NCI-H2029 treated with DMSO at 0.1 percent for 48 hours (cell line): ENCODE results near the gene ATXN1.

ENCODE experiments used
- DNase-seq: peaks from one replicate; lab custom pipeline; 2025; lab: John Stamatoyannopoulos, UW

The ATXN1 gene

DNA sequence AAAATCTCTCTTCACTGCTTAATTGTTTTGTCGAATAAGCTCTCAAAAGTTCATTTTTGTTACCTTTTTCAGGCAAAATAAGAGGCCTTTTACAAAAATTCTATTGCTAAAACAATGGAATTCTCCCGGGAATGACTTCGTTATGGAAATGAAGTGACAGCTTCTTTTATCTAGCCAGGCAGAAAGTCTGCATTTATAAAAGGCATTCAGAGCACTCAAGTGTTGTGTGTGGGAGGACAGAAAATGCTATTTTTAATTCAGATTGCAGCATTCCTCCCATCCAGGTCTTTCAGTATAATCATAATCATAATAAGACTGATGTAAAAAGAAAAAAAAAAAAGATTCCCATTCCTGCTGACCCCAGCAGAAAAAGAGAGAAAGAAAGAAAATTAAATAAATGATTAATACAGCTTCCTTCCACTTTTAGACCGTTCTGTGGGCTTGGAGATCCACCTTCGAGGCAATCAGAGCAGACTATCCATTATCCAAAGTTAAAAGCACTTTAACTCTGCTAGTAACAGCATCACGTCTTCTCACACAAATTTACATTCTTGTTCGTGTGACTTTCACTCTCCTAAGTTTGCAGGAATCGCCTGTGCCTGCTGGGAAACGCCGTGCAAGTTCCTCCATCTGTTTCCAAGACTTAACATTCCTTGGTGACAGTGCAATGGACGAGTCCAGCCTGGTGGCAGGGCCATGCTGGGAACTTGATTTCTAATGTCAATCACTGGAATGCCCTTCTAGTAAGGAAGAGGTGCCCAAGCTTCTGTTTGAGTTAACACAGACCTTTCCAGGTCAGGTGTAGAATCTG is 264.1 kb downstream of the ATXN1 start:
- no peak for DNase-seq

DNA sequence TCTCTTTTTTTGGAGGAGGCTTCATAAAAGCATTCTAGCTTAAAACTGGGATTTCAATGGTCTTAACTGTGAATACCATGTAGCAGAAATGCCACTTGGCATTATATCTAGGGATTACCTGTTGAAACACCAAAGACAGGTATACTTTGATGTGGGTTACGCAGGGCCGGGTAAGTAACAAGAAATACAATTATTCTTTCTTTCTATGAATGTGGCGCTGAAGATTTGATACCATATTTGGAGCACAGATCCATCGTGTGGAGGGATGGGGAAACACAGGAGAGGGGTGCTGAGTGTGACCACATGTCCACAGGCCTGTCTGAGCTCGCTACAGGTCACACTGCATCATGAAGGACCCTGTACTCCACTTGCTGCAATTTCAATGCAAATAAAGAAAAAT is 265.1 kb downstream of the ATXN1 start:
- DNase-seq, result no peak

DNA sequence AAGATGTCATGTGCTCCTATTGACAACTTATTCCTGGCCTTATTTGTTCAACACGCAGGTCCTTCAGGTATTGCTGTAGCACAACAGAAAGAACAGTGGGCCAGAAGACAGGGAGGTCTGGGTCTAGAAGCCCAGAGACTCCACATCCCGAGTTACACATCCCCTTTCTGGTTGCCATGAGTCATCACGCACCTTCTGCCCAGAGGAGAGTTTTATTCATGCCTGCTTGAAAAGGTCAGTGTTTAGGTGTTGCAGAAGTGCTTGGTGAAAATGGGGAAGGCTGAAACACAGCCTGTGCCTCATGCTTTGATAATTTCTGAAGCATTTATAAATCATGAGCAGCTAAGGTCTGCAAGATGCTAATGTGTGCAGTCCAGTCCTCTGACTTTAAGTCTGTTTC is 266.5 kb downstream of the ATXN1 start:
- no peak for DNase-seq

DNA sequence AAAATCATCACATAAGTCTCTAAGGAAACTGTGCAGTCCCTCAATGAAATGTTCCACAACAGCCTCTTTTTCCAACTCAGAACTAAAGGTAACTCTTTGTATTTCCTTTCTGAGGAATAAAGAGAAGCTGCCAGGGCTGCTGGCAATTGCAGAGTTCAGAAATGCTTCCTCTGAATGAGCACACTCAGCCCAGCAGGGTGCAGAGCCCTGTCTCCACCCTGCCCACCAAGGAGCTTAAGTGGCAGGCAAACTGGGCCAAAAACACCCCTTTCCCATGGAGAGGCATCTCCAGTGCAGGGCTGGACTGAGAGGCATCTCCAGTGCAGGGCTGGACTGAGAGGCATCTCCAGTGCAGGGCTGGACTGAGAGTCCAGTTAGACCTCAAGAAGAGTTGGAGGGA is 267.5 kb downstream of the ATXN1 start:
- DNase-seq, result no peak

DNA sequence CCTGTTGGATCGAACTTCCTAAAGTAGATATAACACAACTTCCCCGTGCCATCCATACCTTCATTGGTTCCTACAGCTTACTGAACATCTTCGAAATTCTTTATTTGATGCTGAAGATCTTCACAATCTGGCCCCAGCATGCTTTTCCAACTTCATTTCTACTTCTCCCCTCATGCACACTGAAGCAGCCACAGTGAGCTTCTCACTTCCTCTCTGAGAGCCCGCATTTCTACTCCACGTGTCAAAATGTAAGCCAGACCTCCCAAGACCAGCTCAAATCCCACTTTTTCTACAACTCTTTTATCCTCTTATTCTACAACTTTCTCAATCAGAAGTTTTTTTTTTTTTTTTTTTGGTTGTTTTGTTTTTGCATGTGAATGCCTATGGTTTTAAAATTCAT is 268.1 kb downstream of the ATXN1 start:
- no peak for DNase-seq

DNA sequence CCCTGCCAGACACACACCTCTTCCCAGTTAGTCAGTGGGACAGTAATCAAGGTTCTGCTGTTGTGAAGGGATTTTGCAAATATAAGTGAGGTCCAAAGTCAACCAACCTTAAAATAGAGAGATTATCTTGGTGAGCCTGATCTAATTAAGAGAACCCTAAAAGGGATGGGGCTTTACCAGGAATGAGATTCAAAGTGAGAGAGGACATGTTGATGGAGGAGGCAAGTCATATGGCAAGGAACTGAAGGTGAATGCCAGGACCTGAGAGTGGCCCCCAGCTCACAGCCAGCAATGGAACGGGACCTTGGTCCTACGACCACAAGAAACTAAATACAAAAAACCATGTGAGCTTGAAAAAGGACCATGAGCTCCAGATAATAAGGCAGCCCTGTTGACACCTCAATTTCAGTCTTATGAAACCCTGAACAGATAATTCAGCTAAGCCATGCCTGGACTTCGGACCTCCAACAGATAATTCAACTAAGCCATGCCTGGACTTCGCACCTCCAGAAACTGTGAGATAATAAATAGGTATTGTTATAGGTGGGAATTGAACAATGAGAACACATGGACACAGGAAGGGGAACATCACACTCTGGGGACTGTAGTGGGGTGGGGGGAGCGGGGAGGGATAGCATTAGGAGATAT is 269.5 kb downstream of the ATXN1 start:
- no peak for DNase-seq

DNA sequence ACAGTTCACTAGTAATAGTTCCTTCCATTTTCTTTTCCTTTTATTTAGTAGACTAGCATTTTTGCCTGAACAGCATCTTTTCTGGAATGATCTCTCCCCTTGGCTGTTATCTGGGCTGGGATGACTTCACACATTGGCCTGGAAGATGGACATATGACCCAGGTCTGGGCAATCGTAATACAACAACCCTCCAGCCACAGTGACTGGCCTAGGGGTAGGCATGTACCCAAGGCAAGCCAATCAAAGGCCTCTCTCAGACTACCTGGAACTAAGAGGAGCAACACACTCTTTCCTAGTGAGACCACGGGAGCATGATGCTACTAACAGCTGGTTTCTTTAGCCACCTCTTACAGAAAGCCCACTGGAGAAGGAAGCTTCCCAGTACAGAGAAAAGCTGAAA is 270.6 kb downstream of the ATXN1 start:
- DNase-seq, result no peak

DNA sequence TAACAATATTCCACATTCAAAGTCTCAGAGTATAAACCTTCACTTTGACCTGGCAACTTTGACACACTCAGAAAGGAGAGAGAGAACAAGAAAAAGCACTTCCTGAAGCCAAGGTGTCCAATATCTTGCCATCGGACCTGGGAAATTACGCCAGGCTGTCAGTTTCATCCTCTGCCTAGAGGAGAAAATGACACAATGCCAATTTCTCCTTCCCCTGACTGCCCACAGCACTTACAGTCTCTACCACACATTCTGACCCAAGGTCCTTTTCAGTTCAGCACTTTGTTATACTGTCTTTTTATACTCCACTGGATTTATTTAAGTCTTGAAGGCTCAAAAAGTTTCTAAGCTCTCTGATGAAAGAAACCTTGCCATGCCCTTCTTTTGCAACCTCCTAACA is 272.4 kb downstream of the ATXN1 start:
- DNase-seq, result no peak

DNA sequence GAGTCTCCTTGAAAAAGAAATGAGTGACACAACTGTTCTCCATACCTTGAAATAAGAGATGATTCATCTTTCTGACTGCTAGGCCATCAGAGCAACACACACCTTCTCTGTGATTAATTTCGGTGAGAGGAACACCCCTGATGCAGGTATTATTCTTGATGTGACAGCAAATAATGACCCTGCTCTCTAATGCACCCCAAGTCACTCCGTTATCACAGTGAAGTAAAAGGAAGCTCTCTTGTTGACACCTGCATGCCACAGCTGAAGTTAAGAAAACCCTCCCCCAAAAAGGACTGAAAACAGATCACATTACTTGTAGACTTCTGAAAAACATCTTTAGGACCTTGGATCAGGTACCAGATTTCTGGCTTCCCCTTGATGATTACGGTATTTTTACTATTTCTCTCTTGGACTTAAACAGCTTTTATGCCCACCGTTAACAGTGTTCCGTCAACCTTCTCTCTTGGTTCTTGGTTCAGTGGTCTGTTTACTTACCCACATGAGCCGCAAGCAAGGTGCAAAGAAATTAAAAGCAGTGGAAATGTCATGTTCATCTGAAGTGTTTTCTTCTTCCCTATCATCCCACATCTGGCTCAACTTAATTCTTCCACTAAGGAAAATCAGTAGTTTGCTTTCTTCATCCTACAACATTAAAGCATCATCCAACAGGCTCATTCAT is 273.1 kb downstream of the ATXN1 start:
- DNase-seq, result no peak

DNA sequence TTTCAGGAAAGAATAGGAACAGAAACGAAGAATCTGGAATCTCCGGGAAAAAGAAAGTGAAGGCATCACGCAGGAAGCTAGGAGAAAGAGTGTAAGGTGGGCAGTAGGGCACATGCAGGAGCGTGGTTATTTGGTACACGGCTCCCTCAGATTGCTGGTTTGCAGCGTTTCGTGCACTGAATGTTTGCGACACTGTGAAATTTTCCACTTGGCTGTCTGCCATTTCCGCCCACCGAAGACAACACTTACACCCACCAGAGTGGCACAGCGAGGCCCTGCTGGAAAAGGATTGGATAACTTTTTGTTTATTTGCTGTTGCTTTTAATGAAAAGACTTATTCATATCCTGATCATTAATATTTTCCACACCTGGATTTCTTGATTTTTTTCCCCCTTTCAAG is 274.6 kb downstream of the ATXN1 start:
- no peak for DNase-seq

DNA sequence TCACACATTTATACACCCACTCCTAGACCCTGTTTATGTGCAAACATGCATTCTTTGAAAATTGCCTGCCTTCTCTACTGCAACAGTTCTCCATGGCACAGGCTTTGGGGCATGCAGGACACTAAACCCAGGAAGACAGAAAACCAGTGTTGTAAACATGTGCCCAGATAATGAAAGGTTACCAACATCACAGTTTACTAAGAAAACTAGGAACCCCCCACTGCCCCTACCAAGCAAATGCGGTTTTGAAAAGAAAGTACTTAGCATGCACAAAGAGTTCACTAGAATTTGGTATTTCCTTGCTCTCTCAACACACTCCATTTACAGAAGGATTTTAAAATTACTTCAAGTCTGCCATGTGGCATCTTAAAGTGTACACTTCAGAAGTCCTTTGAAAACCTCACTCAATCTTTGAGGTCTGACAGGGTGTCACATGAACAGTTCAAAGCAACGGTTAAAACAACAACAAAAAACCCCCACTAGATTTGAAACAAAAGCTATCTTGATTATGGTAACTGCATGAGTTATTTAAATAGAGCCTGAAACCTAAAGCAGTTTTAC is 277.9 kb downstream of the ATXN1 start:
- DNase-seq, result no peak

DNA sequence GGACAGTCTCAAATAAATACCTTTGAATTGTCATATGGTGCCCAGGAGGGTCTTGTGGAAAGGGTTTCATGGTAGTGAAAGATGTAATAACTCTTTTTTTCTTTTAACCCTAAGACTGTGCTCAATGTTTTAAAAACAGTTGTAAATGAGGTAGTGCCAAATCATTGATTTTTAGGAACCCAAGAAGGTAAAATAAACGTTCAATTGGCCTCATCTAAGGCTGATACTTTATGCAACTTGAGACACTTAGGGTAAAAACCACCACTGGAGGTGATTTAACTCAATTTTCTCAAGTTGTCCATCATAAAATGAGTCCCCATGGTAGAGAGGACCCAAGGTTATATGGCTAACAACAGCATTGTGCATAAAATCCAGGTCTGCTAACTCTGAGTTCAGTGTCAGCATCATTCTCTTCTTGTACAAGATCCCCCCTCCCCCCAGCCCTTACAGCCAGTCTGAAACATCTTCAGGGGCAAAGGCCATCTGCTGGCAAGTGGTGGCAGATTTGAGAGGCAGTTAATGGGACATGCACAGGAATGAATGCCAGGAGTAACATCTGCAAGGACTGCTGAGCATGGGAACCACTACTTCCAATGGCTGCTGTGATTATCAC is 278.5 kb downstream of the ATXN1 start:
- DNase-seq, result no peak

DNA sequence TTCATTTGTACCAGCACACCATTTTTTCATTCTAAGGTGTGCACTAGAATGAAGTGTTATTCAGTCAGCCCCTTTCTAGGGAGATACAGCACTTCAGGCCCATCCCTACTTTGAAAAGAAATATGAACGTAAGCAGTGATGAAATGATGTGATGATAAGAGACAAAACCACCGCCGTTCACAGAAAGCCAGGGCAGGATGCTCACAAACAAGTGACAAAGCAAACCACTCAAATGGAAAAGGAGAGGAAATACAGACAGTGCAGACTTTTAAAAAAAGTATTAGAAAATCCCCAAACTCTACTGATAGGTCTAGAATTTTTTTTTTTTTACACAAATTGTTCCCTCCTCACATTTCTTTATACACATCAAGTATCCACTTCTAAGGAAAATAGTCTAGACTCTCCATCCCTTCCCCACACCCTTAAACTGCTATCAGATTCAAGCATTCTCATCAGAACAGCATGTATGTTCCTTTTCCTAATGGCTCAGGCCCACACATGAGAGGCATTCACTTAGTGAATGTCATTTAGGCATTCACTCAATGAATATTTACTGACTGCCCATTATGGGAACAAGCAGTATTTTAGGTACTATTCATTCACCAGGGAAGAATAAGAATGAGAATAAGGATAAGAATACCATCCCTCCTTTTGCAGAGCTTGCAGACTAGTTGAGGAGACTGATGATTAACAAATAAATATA is 279.4 kb downstream of the ATXN1 start:
- no peak for DNase-seq

DNA sequence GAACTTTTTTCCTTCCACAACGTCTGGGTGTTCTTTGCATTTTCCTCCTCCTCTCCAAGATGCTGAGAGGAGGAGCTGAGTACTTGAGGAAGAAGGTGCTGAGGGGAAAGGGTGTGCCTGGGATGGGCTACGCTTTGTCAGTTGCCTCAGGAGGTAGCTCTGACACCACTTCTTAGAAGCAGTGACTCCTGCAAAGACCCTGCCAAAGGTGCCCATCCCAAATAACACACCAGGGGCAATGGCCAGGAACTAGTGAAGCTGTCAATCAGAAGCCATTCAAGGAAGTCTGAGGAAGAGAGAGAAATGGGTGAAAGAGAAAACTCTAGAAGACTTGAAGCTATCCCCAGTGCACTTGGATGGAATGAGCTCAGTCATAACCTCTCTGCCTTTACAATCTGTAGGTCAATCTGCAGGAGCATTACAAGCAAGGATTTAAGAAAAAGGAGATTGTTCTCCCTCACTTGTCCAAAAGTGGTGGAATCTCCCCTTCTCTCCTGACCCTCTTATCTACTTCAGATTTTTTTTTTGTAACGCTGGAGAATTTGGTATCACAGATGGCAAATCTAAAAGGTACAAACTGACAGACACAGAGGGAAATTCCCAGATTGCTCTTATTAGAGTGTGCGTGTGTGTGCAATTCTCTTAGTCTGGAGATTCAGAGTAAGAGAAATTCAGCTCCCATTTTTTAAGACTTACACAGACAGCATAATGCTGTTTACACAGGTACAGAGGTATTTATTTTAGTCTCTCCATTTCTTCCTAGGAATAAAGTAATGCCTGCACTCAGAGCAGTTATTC is 280.3 kb downstream of the ATXN1 start:
- no peak for DNase-seq

DNA sequence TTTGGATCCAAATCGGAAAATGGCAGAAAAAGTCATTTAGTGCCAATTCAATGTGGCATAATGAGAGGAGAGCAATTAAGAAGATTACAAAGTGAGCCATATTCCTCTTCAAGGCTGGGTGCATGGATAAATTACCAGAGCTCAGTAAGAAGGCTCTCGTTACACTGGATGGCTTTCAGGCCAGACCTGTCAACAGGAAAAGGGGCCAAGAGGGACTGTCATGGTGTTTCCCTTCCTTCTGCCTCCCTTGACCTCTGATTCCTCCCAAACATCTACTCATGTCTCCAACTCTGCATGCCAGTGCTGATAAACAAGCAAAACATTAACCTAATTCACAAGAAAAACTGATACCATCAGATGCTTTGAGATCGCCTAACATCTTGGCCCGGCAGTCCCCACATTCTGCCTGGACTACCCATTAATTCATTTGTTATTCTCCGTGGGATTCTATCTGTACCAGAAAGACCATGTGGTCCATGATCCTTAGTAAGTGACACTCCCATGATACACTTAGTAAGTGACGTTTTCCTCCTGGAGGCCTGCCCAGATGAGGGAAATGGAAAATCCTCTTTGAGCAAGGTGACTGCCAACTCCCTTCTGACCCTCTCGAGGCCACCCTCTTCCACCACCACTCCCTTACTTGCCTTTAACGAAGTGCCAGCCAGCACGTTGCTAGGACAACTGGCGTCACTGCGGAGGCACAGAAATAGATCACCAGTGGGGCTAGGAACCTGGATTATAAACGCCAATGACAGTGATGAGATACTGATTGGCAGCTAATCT is 283.7 kb downstream of the ATXN1 start:
- no peak for DNase-seq

DNA sequence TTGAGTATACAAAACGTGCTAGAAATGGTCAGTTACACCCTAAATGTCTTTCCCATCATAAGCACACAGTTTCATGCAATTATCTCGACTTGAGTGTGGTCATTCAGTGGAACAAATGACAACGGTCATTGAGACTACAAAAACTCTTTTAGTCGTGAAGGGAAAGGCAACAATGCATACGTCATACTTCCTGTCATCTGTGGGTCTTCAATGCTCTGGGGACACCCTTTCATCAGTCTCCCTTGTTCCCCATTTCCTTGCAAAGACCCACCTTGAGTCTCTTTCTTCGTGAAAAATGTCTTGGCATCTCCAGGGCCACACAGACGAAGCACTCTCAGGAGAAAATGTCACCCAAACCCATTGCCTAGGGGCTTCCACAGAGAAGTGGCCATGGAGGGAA is 284.4 kb downstream of the ATXN1 start:
- DNase-seq, result no peak

DNA sequence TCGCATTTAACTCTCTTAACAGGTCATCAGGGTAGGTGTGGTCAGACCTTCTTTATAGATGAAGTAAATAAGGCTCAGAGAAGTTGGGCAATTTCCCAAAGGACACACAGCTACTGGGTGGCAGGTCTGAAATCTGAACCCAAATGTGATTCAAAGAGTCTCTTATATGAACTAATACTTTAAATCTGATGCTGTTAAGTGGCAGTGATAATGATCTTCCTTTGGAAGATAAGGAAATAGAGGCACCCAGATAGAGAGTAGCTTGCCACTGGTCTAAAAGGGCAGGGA is 285.8 kb downstream of the ATXN1 start:
- DNase-seq, result no peak

DNA sequence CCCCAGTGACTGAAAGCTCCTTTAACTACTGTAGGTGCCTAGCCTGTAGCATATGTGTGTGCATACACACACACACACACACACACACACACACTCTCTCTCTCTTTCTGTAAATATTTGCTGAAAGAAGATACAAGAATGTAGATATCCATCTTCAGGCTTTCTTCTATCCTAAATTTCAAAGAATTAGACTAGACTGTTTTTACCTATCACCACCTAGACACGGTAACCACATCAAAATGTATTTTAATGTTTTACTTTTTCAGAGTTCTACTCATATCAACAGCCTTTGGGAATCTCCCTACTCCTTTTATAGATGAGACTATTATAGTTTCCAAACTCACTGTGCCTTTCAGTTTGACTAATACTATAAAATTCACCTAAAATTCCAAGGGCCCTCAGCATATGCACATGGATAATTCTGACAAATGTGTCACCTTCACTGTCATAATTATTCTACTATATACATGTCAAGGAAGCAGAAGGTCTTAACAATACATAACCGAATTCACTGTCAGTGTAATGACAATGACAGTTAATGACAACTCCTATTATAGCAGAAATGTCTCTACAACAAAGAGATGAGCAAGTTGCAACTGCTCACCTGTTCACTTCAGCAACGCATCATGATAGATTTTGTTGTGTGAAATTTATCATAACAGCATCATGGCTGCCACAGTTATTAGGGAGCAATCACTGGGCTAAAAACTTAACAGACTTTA is 286.3 kb downstream of the ATXN1 start:
- DNase-seq, result no peak

DNA sequence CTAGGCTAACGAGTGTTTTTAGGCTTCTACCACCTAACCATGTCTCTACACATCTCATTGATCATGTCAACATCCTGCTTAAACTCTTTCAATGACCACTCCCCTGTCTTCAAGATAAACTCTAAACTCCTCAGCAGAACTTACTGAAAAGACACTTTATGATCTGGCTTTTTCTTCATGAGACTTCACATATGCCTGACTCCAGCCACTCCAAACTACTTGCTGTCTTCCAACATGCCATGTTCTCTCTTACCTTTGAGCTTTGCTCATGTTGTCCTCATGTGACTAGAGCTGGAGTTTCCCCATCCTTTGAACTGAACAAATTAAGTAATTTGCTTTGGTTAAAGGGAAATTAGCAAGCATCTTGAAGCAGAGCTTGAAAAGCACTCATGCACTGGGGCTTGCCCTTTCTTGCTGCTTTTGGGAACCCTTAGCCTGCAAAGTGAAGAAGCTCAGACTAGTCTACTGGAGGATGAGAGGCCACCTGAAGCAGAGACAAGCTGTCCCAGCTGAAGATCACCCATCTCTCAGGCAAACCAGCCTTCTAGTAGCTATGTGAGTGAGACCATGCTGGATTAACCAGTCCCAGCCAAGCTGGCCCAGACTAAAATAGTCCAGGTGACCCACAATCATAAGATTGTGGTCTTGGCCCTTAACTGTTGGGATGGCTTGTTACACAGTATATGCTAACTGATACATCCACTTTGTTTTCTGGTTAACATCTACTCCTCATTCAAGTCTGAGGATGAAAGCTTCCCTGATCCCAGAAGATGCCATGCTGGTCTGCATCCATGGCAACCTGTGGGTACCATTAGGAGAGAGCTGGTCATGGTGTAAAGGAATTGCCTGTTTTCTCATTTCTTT is 287.1 kb downstream of the ATXN1 start:
- DNase-seq, result no peak
